OCI-LY3 (cell line): Measurements from ENCODE around the gene DAB1.

Source experiments
- H2AFZ ChIP-seq: fragments of 200-600, 300-600 bp; shearing (Covaris generic); 2 replicates; pipeline ENCODE4 v1.6.0; 2014; ENCODE audit warnings: antibody characterized with exemption, low read depth, low read length
- H3K27ac ChIP-seq: fragments of 200-600, 300-600 bp; sonication (generic); 2 replicates; pipeline ENCODE4 v1.5.1; 2014; ENCODE audit warnings: mild to moderate bottlenecking, low read length, moderate library complexity, mixed read lengths
- H3K27me3 ChIP-seq: fragments of 200-600, 300-600 bp; sonication (generic); 2 replicates; pipeline ENCODE4 v1.6.1; 2014; ENCODE audit warnings: low read depth, low read length, mixed read lengths
- H3K36me3 ChIP-seq: fragments of 200-600, 300-600 bp; sonication (generic); replicated peaks from 2 replicates; pipeline ENCODE3; 2014; ENCODE audit warnings: low read depth, low read length, mixed read lengths
- H3K4me1 ChIP-seq: fragments of 300-600, 200-600 bp; sonication (generic); 2 replicates; pipeline ENCODE4 v1.6.1; 2014; ENCODE audit warnings: low read length, mixed read lengths
- H3K4me2 ChIP-seq: fragments of 200-600, 300-600 bp; sonication (generic); 2 replicates; pipeline ENCODE4 v1.6.1; 2014; ENCODE audit warnings: low read length, mixed read lengths
- H3K4me3 ChIP-seq: fragments of 300-600, 200-600 bp; sonication (generic); 2 replicates; pipeline ENCODE4 v1.5.1; 2014; ENCODE audit warnings: antibody characterized with exemption, mild to moderate bottlenecking, low read length, moderate library complexity
- H3K79me2 ChIP-seq: fragments of 300-600, 200-600 bp; shearing (Covaris generic); 2 replicates; pipeline ENCODE4 v1.6.1; 2014; ENCODE audit warnings: mild to moderate bottlenecking, low read length, mixed read lengths
- H3K9ac ChIP-seq: fragments of 300-600, 200-600 bp; shearing (Covaris generic); 2 replicates; pipeline ENCODE4 v1.6.0; 2014; ENCODE audit warnings: mild to moderate bottlenecking, low read length, moderate library complexity
- H3K9me3 ChIP-seq: fragments of 200-600, 300-600 bp; shearing (Covaris generic); 2 replicates; pipeline ENCODE4 v1.6.1; 2014; ENCODE audit warnings: low read length, mixed read lengths; ENCODE audit not compliant: insufficient read depth
- H4K20me1 ChIP-seq: fragments of 200-600, 300-600 bp; sonication (generic); 2 replicates; pipeline ENCODE4 v1.6.1; 2016; ENCODE audit warnings: low read length, mixed read lengths; ENCODE audit not compliant: insufficient read depth
- EZH2phosphoT487 ChIP-seq: fragments of 200-600 bp; shearing (Covaris generic); IDR thresholded peaks from 2 replicates; pipeline ENCODE4 v1.6.1; 2018; ENCODE audit warnings: antibody characterized with exemption, mixed run types, low read depth
- TF ChIP-seq, protein P1 (sequence below): fragments of 200-600, 300-600 bp; sonication (generic); IDR thresholded peaks from 2 replicates; pipeline ENCODE4 v1.5.1; 2014; ENCODE audit warnings: antibody characterized with exemption, low read length, low read depth

The DAB1 gene

DNA sequence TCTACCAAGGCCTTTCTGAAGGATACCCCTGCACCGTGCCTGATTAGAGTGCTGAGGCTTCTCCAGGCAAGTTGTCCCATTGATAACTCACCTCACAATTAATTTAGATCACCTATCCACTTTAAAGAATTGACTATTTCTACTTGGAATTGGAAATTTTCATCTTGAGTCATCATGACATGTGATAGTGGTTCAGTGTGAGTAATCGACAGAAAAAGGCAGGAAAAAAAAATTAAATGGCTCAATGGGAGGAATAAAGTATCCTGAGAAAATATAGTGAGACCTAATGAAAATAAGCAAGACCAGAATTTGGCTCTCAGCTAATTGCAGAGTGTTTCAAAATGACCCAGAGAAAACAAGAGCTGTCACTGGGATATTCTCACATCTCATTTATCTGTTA, 235.7 kb downstream of the DAB1 start:
- H3K27me3 ChIP-seq, result no peaks in the 10 kb centered on the region
- H4K20me1 ChIP-seq, result no peaks in the 10 kb centered on the region
- TF ChIP-seq, protein P1, sequence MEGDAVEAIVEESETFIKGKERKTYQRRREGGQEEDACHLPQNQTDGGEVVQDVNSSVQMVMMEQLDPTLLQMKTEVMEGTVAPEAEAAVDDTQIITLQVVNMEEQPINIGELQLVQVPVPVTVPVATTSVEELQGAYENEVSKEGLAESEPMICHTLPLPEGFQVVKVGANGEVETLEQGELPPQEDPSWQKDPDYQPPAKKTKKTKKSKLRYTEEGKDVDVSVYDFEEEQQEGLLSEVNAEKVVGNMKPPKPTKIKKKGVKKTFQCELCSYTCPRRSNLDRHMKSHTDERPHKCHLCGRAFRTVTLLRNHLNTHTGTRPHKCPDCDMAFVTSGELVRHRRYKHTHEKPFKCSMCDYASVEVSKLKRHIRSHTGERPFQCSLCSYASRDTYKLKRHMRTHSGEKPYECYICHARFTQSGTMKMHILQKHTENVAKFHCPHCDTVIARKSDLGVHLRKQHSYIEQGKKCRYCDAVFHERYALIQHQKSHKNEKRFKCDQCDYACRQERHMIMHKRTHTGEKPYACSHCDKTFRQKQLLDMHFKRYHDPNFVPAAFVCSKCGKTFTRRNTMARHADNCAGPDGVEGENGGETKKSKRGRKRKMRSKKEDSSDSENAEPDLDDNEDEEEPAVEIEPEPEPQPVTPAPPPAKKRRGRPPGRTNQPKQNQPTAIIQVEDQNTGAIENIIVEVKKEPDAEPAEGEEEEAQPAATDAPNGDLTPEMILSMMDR, result no peak
- TF ChIP-seq EZH2phosphoT487, result no peak
- no peak overlapping the region for H3K9ac ChIP-seq
- no peaks in the 10 kb centered on the region for H3K9me3 ChIP-seq
- no peaks in the 10 kb centered on the region for H3K4me1 ChIP-seq
- H3K4me3 ChIP-seq, result no peak overlapping the region
- H3K4me2 ChIP-seq, result no peak overlapping the region
- no peak overlapping the region for H3K27ac ChIP-seq
- H2AFZ ChIP-seq, result no peak overlapping the region
- H3K36me3 ChIP-seq, result no peaks in the 10 kb centered on the region
- H3K79me2 ChIP-seq, result no peaks in the 10 kb centered on the region

DNA sequence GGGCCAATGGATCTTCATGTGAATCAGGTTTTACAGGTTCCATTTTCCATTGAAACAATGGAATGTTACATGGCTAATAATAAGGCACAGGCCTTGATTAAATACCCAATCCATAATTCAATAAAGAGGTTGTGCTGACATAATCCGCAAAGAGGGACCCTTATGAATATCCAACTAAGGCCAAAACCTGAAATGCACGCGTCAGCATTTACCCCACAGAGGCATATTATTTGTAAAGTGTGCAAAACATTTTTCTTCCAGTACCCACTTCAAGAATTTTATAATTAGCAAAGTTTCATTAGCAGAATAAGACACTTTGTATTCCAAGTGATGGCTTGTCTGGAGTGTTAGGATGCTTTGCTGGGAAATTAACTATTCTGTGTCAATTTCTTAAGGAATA, 237.4 kb downstream of the DAB1 start:
- no peaks in the 10 kb centered on the region for H3K36me3 ChIP-seq
- H3K4me2 ChIP-seq, result no peak overlapping the region
- H3K4me3 ChIP-seq, result no peak overlapping the region
- no peaks in the 10 kb centered on the region for H3K9me3 ChIP-seq
- TF ChIP-seq, protein P1, result no peak
- no peak for TF ChIP-seq EZH2phosphoT487
- no peaks in the 10 kb centered on the region for H3K27me3 ChIP-seq
- no peaks in the 10 kb centered on the region for H3K4me1 ChIP-seq
- H3K9ac ChIP-seq, result no peak overlapping the region
- H2AFZ ChIP-seq, result no peak overlapping the region
- no peaks in the 10 kb centered on the region for H3K79me2 ChIP-seq
- no peak overlapping the region for H3K27ac ChIP-seq
- no peaks in the 10 kb centered on the region for H4K20me1 ChIP-seq

DNA sequence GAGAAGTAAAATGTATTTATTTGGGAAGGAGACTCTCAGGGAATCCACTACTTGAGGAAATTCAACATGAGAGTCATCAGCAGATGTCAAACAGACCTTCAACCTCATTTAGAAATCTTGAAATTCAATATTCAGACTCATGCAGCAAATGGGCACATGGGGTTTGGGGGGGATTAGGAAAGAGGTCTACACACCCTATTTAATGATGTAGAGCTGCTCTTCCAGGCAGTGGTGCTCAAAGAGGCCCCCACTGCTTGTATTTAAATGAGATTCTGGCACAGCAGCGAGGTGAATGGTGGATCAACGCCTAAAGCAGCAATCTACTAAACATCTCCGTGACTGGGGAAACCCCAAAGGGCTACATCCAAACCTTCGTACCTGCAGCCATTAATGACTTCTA, 244.9 kb downstream of the DAB1 start:
- Histone ChIP-seq H3K27me3 (peaks cover 3% of the 10 kb centered on the region; the same call in 1 of the 2 replicates), H3K9ac (no peak overlapping the region), H3K79me2 (no peaks in the 10 kb centered on the region), H3K27ac (no peak overlapping the region), H3K4me1 (no peaks in the 10 kb centered on the region), H3K4me3 (no peak overlapping the region), H3K36me3 (no peaks in the 10 kb centered on the region), H4K20me1 (no peaks in the 10 kb centered on the region), H2AFZ (no peak overlapping the region), H3K9me3 (no peaks in the 10 kb centered on the region), H3K4me2 (no peak overlapping the region)
- TF ChIP-seq, protein P1, result no peak
- TF ChIP-seq EZH2phosphoT487, result no peak

DNA sequence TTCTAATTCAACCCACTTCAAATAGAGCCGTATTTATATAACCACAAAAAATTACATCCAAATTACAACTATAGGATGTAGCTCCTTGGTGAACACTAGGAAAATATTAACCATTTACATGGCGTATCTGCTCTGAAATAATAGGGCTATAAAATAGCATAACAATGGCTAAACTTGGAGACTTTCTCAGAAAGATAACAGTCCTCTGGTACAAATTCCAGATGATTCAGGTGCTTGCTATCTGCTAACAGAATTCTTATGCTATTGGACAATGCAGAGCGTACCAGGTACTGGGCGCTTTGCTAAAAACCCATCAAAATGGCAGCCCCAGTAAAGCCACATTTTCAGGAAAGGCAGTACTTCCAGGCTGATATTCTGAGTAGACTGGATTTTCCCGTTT, 248.4 kb downstream of the DAB1 start:
- Histone ChIP-seq H3K9me3 (no peaks in the 10 kb centered on the region), H2AFZ (no peak overlapping the region), H3K4me2 (no peak overlapping the region), H3K79me2 (no peaks in the 10 kb centered on the region), H3K27me3 (peaks cover 12% of the 10 kb centered on the region), H4K20me1 (no peaks in the 10 kb centered on the region), H3K36me3 (no peaks in the 10 kb centered on the region), H3K4me3 (no peak overlapping the region), H3K4me1 (peaks cover 7% of the 10 kb centered on the region), H3K9ac (no peak overlapping the region), H3K27ac (no peak overlapping the region)
- TF ChIP-seq EZH2phosphoT487, result no peak
- TF ChIP-seq, protein P1, result no peak
